ENCODE data around the gene ATP5F1B. TPM values are rescaled to one million over a fixed set of nuclear protein-coding genes. Genes with fewer than 3 reads are reported as not detected.

ATP5F1B gene
- total and polyA plus RNA-seq, 2 of the 13 experiments (the other 11 are each of a cell fraction or from before 2014, with no cell fraction given) = 1,051 to 1,180 TPM

Small RNA genes lying within 50 kb of the gene (small RNA-seq; reads per million reads assigned to genes)
- 0 reads per million in 3 experiments for gene RN7SL809P (ENCODE audit: insufficient read depth in 2 of 3, insufficient read length in 3 of 3, low read depth in 2 of 3, low replicate concordance in 1 of 3)
- 0 reads per million in 3 experiments for gene RNU6-343P (ENCODE audit: insufficient read depth in 2 of 3, insufficient read length in 3 of 3, low read depth in 2 of 3, low replicate concordance in 1 of 3)
- gene SNORD59A (ENCODE audit: insufficient read depth in 2 of 3, insufficient read length in 3 of 3, low read depth in 2 of 3, low replicate concordance in 1 of 3) = 9,737 to 167,422 (median 75,501) reads per million in 3 experiments

Other genes with a start within 250 kb of the ATP5F1B start
- 20.3 and 25.6 TPM in 2 replicates for gene TIMELESS, start 196.6 kb downstream of the ATP5F1B start, total RNA-seq (2016; rRNA removed; fragmentation: Illumina TruSeq; extraction: Trizol)
- 3.7 and 4.0 TPM in 2 replicates for gene TIMELESS, start 196.6 kb downstream of the ATP5F1B start, polyA plus RNA-seq (2011; rRNA removed)
- not detected in 2 replicates for gene MIP, start 191.3 kb downstream of the ATP5F1B start, total RNA-seq (2016; rRNA removed; fragmentation: Illumina TruSeq; extraction: Trizol)
- 0.14 TPM in 1 of 2 replicates, not detected in the other for gene MIP, start 191.3 kb downstream of the ATP5F1B start, polyA plus RNA-seq (2011; rRNA removed)
- 4.1 and 4.5 TPM in 2 replicates for gene SPRYD4, start 177.4 kb downstream of the ATP5F1B start, total RNA-seq (2016; rRNA removed; fragmentation: Illumina TruSeq; extraction: Trizol)
- gene SPRYD4, start 177.4 kb downstream of the ATP5F1B start, polyA plus RNA-seq (2011; rRNA removed) = 3.6 and 3.9 TPM in 2 replicates
- 12.2 and 14.0 TPM in 2 replicates for gene GLS2, start 157.8 kb downstream of the ATP5F1B start, total RNA-seq (2016; rRNA removed; fragmentation: Illumina TruSeq; extraction: Trizol)
- gene GLS2, start 157.8 kb downstream of the ATP5F1B start, polyA plus RNA-seq (2011; rRNA removed) = 8.5 and 8.6 TPM in 2 replicates
- gene RBMS2, start 124.2 kb downstream of the ATP5F1B start, total RNA-seq (2016; rRNA removed; fragmentation: Illumina TruSeq; extraction: Trizol) = 0.53 and 0.81 TPM in 2 replicates
- gene RBMS2, start 124.2 kb downstream of the ATP5F1B start, polyA plus RNA-seq (2011; rRNA removed) = 6.0 and 7.4 TPM in 2 replicates
- 21.8 and 25.5 TPM in 2 replicates for gene BAZ2A, start 15.7 kb downstream of the ATP5F1B start, total RNA-seq (2016; rRNA removed; fragmentation: Illumina TruSeq; extraction: Trizol)
- 63.5 and 73.5 TPM in 2 replicates for gene BAZ2A, start 15.7 kb downstream of the ATP5F1B start, polyA plus RNA-seq (2011; rRNA removed)
- gene PTGES3, start 42.3 kb upstream of the ATP5F1B start, total RNA-seq (2016; rRNA removed; fragmentation: Illumina TruSeq; extraction: Trizol) = 159 and 290 TPM in 2 replicates
- gene PTGES3, start 42.3 kb upstream of the ATP5F1B start, polyA plus RNA-seq (2011; rRNA removed) = 43.7 and 54.4 TPM in 2 replicates
- gene NACA, start 79.3 kb upstream of the ATP5F1B start, total RNA-seq (2016; rRNA removed; fragmentation: Illumina TruSeq; extraction: Trizol) = 1,700 and 2,295 TPM in 2 replicates
- gene NACA, start 79.3 kb upstream of the ATP5F1B start, polyA plus RNA-seq (2011; rRNA removed) = 688 and 799 TPM in 2 replicates
- 47.3 and 67.0 TPM in 2 replicates for gene PRIM1, start 106.3 kb upstream of the ATP5F1B start, total RNA-seq (2016; rRNA removed; fragmentation: Illumina TruSeq; extraction: Trizol)
- 18.1 and 30.0 TPM in 2 replicates for gene PRIM1, start 106.3 kb upstream of the ATP5F1B start, polyA plus RNA-seq (2011; rRNA removed)
- 0.46 and 0.95 TPM in 2 replicates for gene HSD17B6, start 117.3 kb upstream of the ATP5F1B start, total RNA-seq (2016; rRNA removed; fragmentation: Illumina TruSeq; extraction: Trizol)
- 1.8 and 2.6 TPM in 2 replicates for gene HSD17B6, start 117.3 kb upstream of the ATP5F1B start, polyA plus RNA-seq (2011; rRNA removed)

All from HepG2 (cell line).